ENCODE results near the gene RPGR. TPM values are rescaled to one million over a fixed set of nuclear protein-coding genes. Genes with fewer than 3 reads are reported as not detected.

Gene RPGR
- total and polyA plus RNA-seq, 2 experiments from 2014 or later = 7.4 to 36.3 TPM

GRCh38 chrX:38282049-38282448 is 45.3 kb downstream of the RPGR start:
- Mint-ChIP-seq H3K4me1 (peaks cover 10% of the 10 kb centered on the region), H3K9me3 (no peaks in the 10 kb centered on the region; the same call in 2 of the 3 replicates), H3K36me3 (ENCODE audit: low read depth) (peaks cover 3% of the 10 kb centered on the region; the same call in 1 of the 3 replicates), H3K27ac (no peak overlapping the region), H3K4me3 (no peak overlapping the region), H3K27me3 (ENCODE audit: insufficient read depth, low read depth, poor library complexity) (peaks cover 4% of the 10 kb centered on the region)
- H3K9me2 ChIP-seq (ENCODE audit: insufficient read depth) = no peaks in the 10 kb centered on the region
- no peak overlapping the region for H2AFZ ChIP-seq
- no peaks in the 10 kb centered on the region for H3K27me3 ChIP-seq (ENCODE audit: insufficient read depth)
- no peak overlapping the region for H3K4me3 ChIP-seq
- no peak overlapping the region for H3K4me2 ChIP-seq
- DNase-seq (ENCODE audit: low spot score) (peak; percentile 30), ATAC-seq (peak; percentile 72)
- peaks cover 8% of the 10 kb centered on the region; the same call in 1 of the 2 replicates for H3K4me1 ChIP-seq (ENCODE audit: insufficient read depth)
- no peak overlapping the region for H3K27ac ChIP-seq (ENCODE audit: low read depth)
- H3F3A ChIP-seq (replicated peaks; ENCODE audit: low read depth) = no peaks in the 10 kb centered on the region
- H3K36me3 ChIP-seq (ENCODE audit: insufficient read depth) = no peaks in the 10 kb centered on the region
- no peaks in the 10 kb centered on the region for H3K79me2 ChIP-seq (replicated peaks; ENCODE audit: insufficient read depth)
- H4K20me1 ChIP-seq (replicated peaks; ENCODE audit: insufficient read depth) = no peaks in the 10 kb centered on the region
- TF ChIP-seq CTCF (conservative IDR thresholded peaks at IDR 0.05; ENCODE audit: low read depth in 2 of 2) (peak; percentile 20 to 54; a peak in 3 of 4 replicates), NANOG (IDR thresholded peaks at IDR 0.05; ENCODE audit: borderline replicate concordance) (no peak), ZNF331 (CRISPR knock-in tag; IDR thresholded peaks at IDR 0.05; ENCODE audit: low read depth) (no peak), POLR2AphosphoS5 (IDR thresholded peaks at IDR 0.05; ENCODE audit: low read depth) (no peak), EZH2 (IDR thresholded peaks at IDR 0.05; ENCODE audit: low read depth, unreplicated experiment) (no peak)

- H2AFZ ChIP-seq = no peak overlapping the region
- no peaks in the 10 kb centered on the region for H3K36me3 Mint-ChIP-seq (ENCODE audit: low read depth)
- H3K9me3 Mint-ChIP-seq = no peaks in the 10 kb centered on the region
- no peak for TF ChIP-seq STAT1 (IDR thresholded peaks at IDR 0.05; ENCODE audit: unreplicated experiment)
- no peak for TF ChIP-seq REST (IDR thresholded peaks at IDR 0.05; ENCODE audit: unreplicated experiment)
- TF ChIP-seq CTCF (conservative IDR thresholded peaks at IDR 0.05; ENCODE audit: low read depth in 2 of 2) = no peak
- no peak for TF ChIP-seq CREB1 (CRISPR knock-in tag; IDR thresholded peaks at IDR 0.05; ENCODE audit: low read depth)
- no peak for TF ChIP-seq NANOG (IDR thresholded peaks at IDR 0.05; ENCODE audit: borderline replicate concordance)
- no peak for TF ChIP-seq ETS1 (IDR thresholded peaks at IDR 0.05)
- TF ChIP-seq EZH2 (IDR thresholded peaks at IDR 0.05; ENCODE audit: low read depth, unreplicated experiment) = no peak
- TF ChIP-seq ZNF331 (CRISPR knock-in tag; IDR thresholded peaks at IDR 0.05; ENCODE audit: low read depth) = no peak
- TF ChIP-seq POLR2AphosphoS5 (IDR thresholded peaks at IDR 0.05; ENCODE audit: low read depth) = no peak
- no peak for TF ChIP-seq JUNB (IDR thresholded peaks at IDR 0.05; ENCODE audit: unreplicated experiment)
- TF ChIP-seq EZH2phosphoT487 (IDR thresholded peaks at IDR 0.05; ENCODE audit: unreplicated experiment) = no peak
- TF ChIP-seq ZNF114 (CRISPR knock-in tag; IDR thresholded peaks at IDR 0.05) = no peak
Observed at GRCh38 chrX:38279188-38279587, 48.1 kb downstream of the RPGR start.

More at GRCh38 chrX:38279188-38279587, 48.1 kb downstream of the RPGR start:
- peaks cover 8% of the 10 kb centered on the region; the same call in 1 of the 2 replicates for H3K4me1 ChIP-seq (ENCODE audit: insufficient read depth)
- peak; percentile 7 for DNase-seq (ENCODE audit: low spot score)
- Mint-ChIP-seq H3K4me3 (no peak overlapping the region), H3K4me1 (peaks cover 10% of the 10 kb centered on the region; the same call in 2 of the 3 replicates), H3K27ac (no peak overlapping the region), H3K27me3 (ENCODE audit: insufficient read depth, low read depth, poor library complexity) (peaks cover 2% of the 10 kb centered on the region)
- H3K27me3 ChIP-seq (ENCODE audit: insufficient read depth) = no peaks in the 10 kb centered on the region
- H3F3A ChIP-seq (replicated peaks; ENCODE audit: low read depth) = no peaks in the 10 kb centered on the region
- no peaks in the 10 kb centered on the region for H3K79me2 ChIP-seq (replicated peaks; ENCODE audit: insufficient read depth)
- no peak overlapping the region for H3K27ac ChIP-seq (ENCODE audit: low read depth)
- H4K20me1 ChIP-seq (replicated peaks; ENCODE audit: insufficient read depth) = no peaks in the 10 kb centered on the region
- H3K4me2 ChIP-seq = no peak overlapping the region
- H3K4me3 ChIP-seq = no peak overlapping the region
- H3K9me2 ChIP-seq (ENCODE audit: insufficient read depth) = no peaks in the 10 kb centered on the region
- no peaks in the 10 kb centered on the region for H3K36me3 ChIP-seq (ENCODE audit: insufficient read depth)
- ATAC-seq = no peak
